Nephron progenitor cell (in vitro differentiated cells): ENCODE results near the gene CIB2.

Experiments
- DNase-seq: peaks from one replicate; pipeline ENCODE4 v3.0.0; 2021
- H3K27ac Mint-ChIP-seq: 2 replicates; pipeline ENCODE4 v1.8.0; 2021; ENCODE audit warnings: mild to moderate bottlenecking, moderate library complexity, mixed read lengths
- H3K27me3 Mint-ChIP-seq: 2 replicates; pipeline ENCODE4 v1.8.0; 2021; ENCODE audit warnings: mild to moderate bottlenecking, low read depth, mixed read lengths; ENCODE audit not compliant: poor library complexity
- H3K36me3 Mint-ChIP-seq: 2 replicates; pipeline ENCODE4 v1.8.0; 2021; ENCODE audit warnings: low read depth, mixed read lengths
- H3K4me1 Mint-ChIP-seq: 2 replicates; pipeline ENCODE4 v1.8.0; 2021; ENCODE audit warnings: mixed read lengths
- H3K4me3 Mint-ChIP-seq: 2 replicates; pipeline ENCODE4 v1.8.0; 2021; ENCODE audit warnings: mild to moderate bottlenecking, moderate library complexity, mixed read lengths
- H3K9me3 Mint-ChIP-seq: 2 replicates; pipeline ENCODE4 v1.8.0; 2021; ENCODE audit warnings: mild to moderate bottlenecking, moderate library complexity, mixed read lengths
- TF ChIP-seq, protein P1 (sequence below): fragments of 200-600 bp; sonication (generic); IDR thresholded peaks from 2 replicates; pipeline ENCODE4 v1.5.0; 2021; ENCODE audit warnings: antibody characterized with exemption

CIB2 gene

DNA sequence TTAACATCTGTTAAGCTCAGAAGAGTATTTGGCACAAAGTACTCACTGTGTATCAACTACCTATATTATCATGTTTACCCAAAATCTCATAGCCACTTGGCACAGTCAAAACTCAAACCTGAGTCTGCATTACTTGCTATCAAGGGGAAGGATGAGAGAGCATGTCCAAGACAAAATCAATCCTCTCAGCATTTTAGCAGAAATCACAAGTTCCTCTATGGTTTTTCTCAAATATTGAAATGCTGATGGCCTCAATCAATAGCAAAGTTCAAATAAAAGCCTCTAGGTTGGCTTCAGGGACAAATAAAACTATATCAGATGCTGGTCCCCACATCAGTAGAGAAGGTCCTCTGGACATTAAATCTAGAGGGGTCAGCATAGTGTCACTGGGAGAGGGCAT is 68.0 kb downstream of the CIB2 start:
- no peaks in the 10 kb centered on the region for H3K9me3 Mint-ChIP-seq
- peaks cover 41% of the 10 kb centered on the region for H3K4me1 Mint-ChIP-seq
- no peak overlapping the region for H3K4me3 Mint-ChIP-seq

DNA sequence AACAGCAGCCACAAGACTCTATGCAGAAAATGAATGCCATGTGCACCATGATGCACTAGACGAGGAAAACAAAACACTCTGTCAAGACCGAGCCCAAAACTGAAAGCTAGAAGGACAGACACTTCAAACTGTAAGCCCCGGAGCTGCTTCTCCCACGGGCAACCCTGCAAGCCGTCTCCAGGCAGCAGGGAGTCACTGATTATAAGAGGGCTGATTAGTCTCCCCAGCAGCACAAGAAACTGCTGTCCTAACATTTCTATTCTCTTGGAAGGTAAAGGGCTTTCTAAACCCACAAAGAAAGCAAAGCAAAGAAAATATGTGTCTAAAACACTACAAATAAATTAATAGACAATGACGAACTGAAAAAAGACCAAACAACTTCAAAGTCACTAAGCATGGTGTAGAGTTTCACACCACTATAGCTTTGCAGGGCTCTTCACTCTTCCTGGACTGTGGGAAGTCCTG is 69.2 kb downstream of the CIB2 start:
- DNase-seq = no peak
- H3K4me3 Mint-ChIP-seq = peak overlapping the region; percentile 73

More for the DNA sequence above, 68.0 kb downstream of the CIB2 start:
- Mint-ChIP-seq H3K27ac (no peak overlapping the region), H3K27me3 (no peaks in the 10 kb centered on the region), H3K36me3 (no peaks in the 10 kb centered on the region)
- TF ChIP-seq, protein P1, sequence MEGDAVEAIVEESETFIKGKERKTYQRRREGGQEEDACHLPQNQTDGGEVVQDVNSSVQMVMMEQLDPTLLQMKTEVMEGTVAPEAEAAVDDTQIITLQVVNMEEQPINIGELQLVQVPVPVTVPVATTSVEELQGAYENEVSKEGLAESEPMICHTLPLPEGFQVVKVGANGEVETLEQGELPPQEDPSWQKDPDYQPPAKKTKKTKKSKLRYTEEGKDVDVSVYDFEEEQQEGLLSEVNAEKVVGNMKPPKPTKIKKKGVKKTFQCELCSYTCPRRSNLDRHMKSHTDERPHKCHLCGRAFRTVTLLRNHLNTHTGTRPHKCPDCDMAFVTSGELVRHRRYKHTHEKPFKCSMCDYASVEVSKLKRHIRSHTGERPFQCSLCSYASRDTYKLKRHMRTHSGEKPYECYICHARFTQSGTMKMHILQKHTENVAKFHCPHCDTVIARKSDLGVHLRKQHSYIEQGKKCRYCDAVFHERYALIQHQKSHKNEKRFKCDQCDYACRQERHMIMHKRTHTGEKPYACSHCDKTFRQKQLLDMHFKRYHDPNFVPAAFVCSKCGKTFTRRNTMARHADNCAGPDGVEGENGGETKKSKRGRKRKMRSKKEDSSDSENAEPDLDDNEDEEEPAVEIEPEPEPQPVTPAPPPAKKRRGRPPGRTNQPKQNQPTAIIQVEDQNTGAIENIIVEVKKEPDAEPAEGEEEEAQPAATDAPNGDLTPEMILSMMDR = no peak
- no peak for DNase-seq

DNA sequence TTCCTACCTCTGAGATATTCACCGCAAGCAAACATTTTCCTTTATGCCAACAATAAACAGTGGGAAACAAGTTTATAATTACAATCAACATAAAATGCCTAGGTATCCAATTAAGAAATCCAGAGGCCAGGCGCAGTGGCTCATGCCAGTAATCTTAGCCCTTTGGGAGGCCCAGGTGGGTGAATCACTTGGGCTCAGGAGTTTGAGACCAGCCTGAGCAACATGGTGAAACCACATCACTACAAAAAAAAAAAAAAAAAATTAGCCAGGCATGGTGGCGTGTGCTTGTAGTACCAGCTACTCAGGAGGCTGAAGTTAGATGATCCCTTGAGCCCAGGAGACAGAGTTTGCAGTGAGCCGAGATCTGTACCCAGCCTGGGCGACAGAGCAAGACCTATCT is 71.0 kb downstream of the CIB2 start:
- Mint-ChIP-seq H3K4me1 (peaks cover 28% of the 10 kb centered on the region), H3K9me3 (no peaks in the 10 kb centered on the region), H3K36me3 (no peaks in the 10 kb centered on the region), H3K27ac (no peak overlapping the region), H3K27me3 (no peaks in the 10 kb centered on the region), H3K4me3 (no peak overlapping the region)
- TF ChIP-seq, protein P1 = no peak
- DNase-seq = no peak

More for the DNA sequence above, 69.2 kb downstream of the CIB2 start:
- TF ChIP-seq, protein P1 = no peak
- H3K36me3 Mint-ChIP-seq = no peaks in the 10 kb centered on the region
- H3K27me3 Mint-ChIP-seq = no peaks in the 10 kb centered on the region
- no peaks in the 10 kb centered on the region for H3K9me3 Mint-ChIP-seq
- peak overlapping the region; percentile 20 for H3K27ac Mint-ChIP-seq
- peaks cover 28% of the 10 kb centered on the region for H3K4me1 Mint-ChIP-seq

DNA sequence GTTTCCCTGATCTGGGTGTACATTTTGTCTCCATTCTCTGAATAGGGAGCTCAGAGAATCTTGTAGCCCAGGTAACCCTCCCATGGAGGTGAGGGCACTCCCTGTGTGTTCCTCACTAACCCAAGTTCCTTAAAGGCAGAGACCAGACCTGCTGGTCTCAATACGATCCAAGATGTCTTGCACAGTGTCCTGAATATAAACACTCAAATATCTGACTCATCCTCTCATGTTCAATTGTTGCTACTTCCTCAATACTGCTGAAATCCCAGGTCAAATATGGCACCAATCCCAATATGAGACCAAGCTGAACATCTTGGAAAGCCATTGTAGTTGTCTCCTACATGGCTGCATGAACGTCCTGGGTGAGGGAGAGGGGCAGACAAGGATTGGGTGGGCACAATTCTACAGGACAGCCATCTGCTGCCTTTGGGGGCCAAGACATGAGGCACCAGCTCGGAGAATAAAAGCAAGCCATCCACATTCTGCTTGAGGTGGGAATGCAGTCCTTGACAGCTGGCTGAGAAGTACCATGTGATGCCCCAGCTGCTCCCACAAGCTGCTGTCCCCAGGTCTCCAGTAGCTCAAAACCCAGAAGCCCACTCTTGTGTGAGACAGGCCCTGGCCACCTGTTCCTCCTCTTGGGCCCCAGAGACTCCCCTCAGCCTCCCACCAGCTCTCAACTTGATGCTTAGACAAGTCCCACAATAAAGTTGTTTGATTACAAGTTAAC is 72.0 kb downstream of the CIB2 start:
- Mint-ChIP-seq H3K36me3 (no peaks in the 10 kb centered on the region), H3K27me3 (no peaks in the 10 kb centered on the region), H3K4me1 (peaks cover 32% of the 10 kb centered on the region), H3K9me3 (no peaks in the 10 kb centered on the region), H3K4me3 (no peak overlapping the region), H3K27ac (no peak overlapping the region)
- no peak for DNase-seq
- TF ChIP-seq, protein P1 = no peak

DNA sequence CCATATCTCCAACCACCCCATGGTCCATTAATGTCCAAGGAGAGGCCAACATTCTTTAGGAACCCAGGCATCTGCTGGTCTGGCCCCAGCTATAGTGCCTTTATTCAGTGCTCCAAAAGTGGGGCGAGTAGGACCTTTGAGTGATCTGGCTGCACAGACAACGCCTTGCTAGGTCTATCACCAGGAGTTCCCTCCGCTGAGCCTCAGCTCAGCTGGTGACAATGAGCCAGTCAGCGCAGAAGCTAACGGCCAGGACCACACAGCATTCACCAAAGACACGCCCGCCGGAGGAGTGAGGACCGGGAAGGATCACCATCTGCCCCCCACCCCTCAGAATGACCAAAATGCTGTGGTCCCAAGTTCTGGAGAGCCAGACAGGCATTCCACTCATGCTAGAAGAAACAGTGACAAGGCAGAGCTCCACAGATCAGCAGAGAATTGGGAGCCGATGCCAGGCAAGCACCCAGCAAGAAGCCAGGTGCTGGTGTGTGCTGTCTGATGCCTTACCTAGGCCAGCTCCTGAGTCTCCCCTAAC is 72.8 kb downstream of the CIB2 start:
- peaks cover 32% of the 10 kb centered on the region for H3K4me1 Mint-ChIP-seq
- TF ChIP-seq, protein P1 = no peak
- no peaks in the 10 kb centered on the region for H3K9me3 Mint-ChIP-seq
- H3K27me3 Mint-ChIP-seq = no peaks in the 10 kb centered on the region
- no peak overlapping the region for H3K4me3 Mint-ChIP-seq
- H3K36me3 Mint-ChIP-seq = no peaks in the 10 kb centered on the region
- H3K27ac Mint-ChIP-seq = no peak overlapping the region
- DNase-seq = no peak

DNA sequence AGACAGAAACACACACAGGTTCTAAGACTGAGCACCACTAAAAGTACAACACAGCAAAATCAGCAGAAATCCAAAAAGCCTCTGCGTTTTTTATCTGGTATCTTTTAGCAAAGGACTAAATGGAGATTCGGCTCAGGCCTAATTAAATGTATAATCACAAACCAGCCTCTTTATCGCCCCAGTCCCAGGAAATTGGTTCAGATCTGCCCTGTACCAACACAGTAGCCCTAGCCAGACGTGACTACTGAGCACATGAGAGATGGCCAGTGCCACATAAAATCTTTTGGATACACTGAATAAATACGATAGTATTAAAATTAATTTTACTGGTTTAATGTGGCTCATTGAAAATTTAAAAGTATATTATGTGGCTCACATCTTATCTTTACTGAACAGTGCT is 73.4 kb downstream of the CIB2 start:
- H3K36me3 Mint-ChIP-seq = no peaks in the 10 kb centered on the region
- no peaks in the 10 kb centered on the region for H3K27me3 Mint-ChIP-seq
- no peak overlapping the region for H3K27ac Mint-ChIP-seq
- peaks cover 30% of the 10 kb centered on the region for H3K4me1 Mint-ChIP-seq
- H3K9me3 Mint-ChIP-seq = no peaks in the 10 kb centered on the region
- no peak for DNase-seq
- TF ChIP-seq, protein P1 = no peak
- H3K4me3 Mint-ChIP-seq = no peak overlapping the region
